A549 (cell line): ENCODE data around the gene AP2A2. TPM values are rescaled to one million over a fixed set of nuclear protein-coding genes. Genes with fewer than 3 reads are reported as not detected.

Source experiments
- ATAC-seq, 2 experiments: fragments of 200-7000 bp in 1 of 2; fragments of >200 bp in 1 of 2; cut with Nextera tagmentation in 1 of 2; cut with Tn5 transposase in 1 of 2; 3 replicates each; pipeline versions ENCODE4 v1.8.0 to v1.9.1; 2018 to 2020; ENCODE audit warnings: mild to moderate bottlenecking in 1 of 2, moderate library complexity in 1 of 2
- CTCF ChIA-PET: fragments of 300-600 bp; sonication (Branson Sonifier 250); formaldehyde crosslinking; extraction: SDS; loops from one replicate; lab custom pipeline; 2021; ENCODE audit warnings: antibody characterized with exemption, inconsistent platforms; lab: Yijun Ruan, JAX
- POLR2A ChIA-PET: fragments of 350-600 bp; formaldehyde crosslinking; extraction: SDS; loops from one replicate; lab custom pipeline; 2021; ENCODE audit warnings: antibody characterized with exemption, inconsistent platforms; lab: Yijun Ruan, JAX
- DNase-seq, 2 experiments: peaks; one replicate each; pipeline versions ENCODE4 v3.0.0 to v3.0.0-alpha.2; 2011 to 2016; ENCODE audit warnings: low read depth in 1 of 2, low spot score in 1 of 2
- FAIRE-seq: peaks from 2 replicates; lab custom pipeline; 2011; peaks lifted over from hg19 to GRCh38; lab: Jason Lieb, UNC
- H3K27ac ChIP-seq, 2 experiments: fragments of >200 bp; sonication (Bioruptor Twin); formaldehyde crosslinking; 3 replicates each; pipeline ENCODE4 v1.5.1; 2016 to 2017
- H3K4me1 ChIP-seq: fragments of >200 bp; sonication (Bioruptor Twin); formaldehyde crosslinking; 3 replicates; pipeline ENCODE4 v1.6.1; 2016
- H3K4me2 ChIP-seq: fragments of >200 bp; sonication (Bioruptor Twin); formaldehyde crosslinking; 3 replicates; pipeline ENCODE4 v1.6.1; 2016
- H3K4me3 ChIP-seq: fragments of >200 bp; sonication (Bioruptor Twin); formaldehyde crosslinking; 3 replicates; pipeline ENCODE4 v1.5.1; 2016
- H3K9me3 ChIP-seq: fragments of >200 bp; sonication (Bioruptor Twin); formaldehyde crosslinking; 3 replicates; pipeline ENCODE4 v1.6.1; 2016
- CEBPB ChIP-seq, 2 experiments: fragments of >200 bp in 1 of 2; sonication (Bioruptor Twin) in 1 of 2; formaldehyde crosslinking in 1 of 2; IDR thresholded peaks; 2 replicates each; pipeline ENCODE4 v1.6.1; 2012 to 2016
- CHD4 ChIP-seq: fragments of 200-600 bp; sonication (generic); IDR thresholded peaks from 2 replicates; pipeline ENCODE4 v1.6.1; 2016; ENCODE audit warnings: antibody characterized with exemption, mild to moderate bottlenecking, borderline replicate concordance
- EP300 ChIP-seq, 2 experiments: fragments of >200 bp; sonication (Bioruptor Twin); formaldehyde crosslinking; IDR thresholded peaks; 2 replicates in 1 of 2; 3 replicates in 1 of 2; pipeline ENCODE4 v1.6.1; 2016 to 2017
- FOSL2 ChIP-seq, 2 experiments: fragments of 450-650 bp in 1 of 2; fragments of >200 bp in 1 of 2; sonication (Bioruptor Twin) in 1 of 2; formaldehyde crosslinking; IDR thresholded peaks; 2 replicates each; pipeline versions ENCODE4 v1.5.0 to v1.6.1; 2016 to 2020; ENCODE audit warnings: mild to moderate bottlenecking in 1 of 2, moderate library complexity in 1 of 2
- HOXA7 ChIP-seq: fragments of 250-450 bp; sonication (Bioruptor Pico); IDR thresholded peaks from 2 replicates; pipeline ENCODE4 v1.5.0; 2020; ENCODE audit warnings: mild to moderate bottlenecking, moderate library complexity
- JUNB ChIP-seq: fragments of >200 bp; sonication (Bioruptor Twin); formaldehyde crosslinking; IDR thresholded peaks from 2 replicates; pipeline ENCODE4 v1.6.1; 2016
- KDM5A ChIP-seq: fragments of 200-600 bp; sonication (generic); IDR thresholded peaks from 2 replicates; pipeline ENCODE4 v1.6.1; 2016; ENCODE audit warnings: antibody characterized with exemption, mild to moderate bottlenecking
- MAFK ChIP-seq: fragments of 450-650 bp; IDR thresholded peaks from 2 replicates; pipeline ENCODE4 v1.6.1; 2014; ENCODE audit not compliant: partially characterized antibody
- MYC ChIP-seq: IDR thresholded peaks from 2 replicates; pipeline ENCODE4 v1.6.1; 2012; ENCODE audit warnings: mild to moderate bottlenecking, inconsistent platforms, low read length, improper control_type of control experiment, borderline replicate concordance
- NPAS2 ChIP-seq: fragments of 250-450 bp; sonication (Bioruptor Pico); IDR thresholded peaks from 2 replicates; pipeline ENCODE4 v1.8.0; 2022; ENCODE audit warnings: mild to moderate bottlenecking, moderate library complexity, borderline replicate concordance
- NR3C1 ChIP-seq: fragments of >200 bp; sonication (Bioruptor Twin); formaldehyde crosslinking; IDR thresholded peaks from 3 replicates; pipeline ENCODE4 v1.6.1; 2017
- PHF8 ChIP-seq: fragments of 200-600 bp; sonication (generic); IDR thresholded peaks from 2 replicates; pipeline ENCODE4 v1.6.1; 2016; ENCODE audit warnings: low read depth, mild to moderate bottlenecking, antibody characterized with exemption, moderate library complexity, borderline replicate concordance
- POLR2A ChIP-seq: IDR thresholded peaks from 2 replicates; pipeline ENCODE4 v1.6.1; 2012; ENCODE audit warnings: mild to moderate bottlenecking, low read length
- POLR2AphosphoS2 ChIP-seq: conservative IDR thresholded peaks from 2 replicates; pipeline ENCODE4 v1.6.1; 2012; ENCODE audit warnings: low read length, improper control_type of control experiment, inconsistent platforms
- RAD21 ChIP-seq, 2 experiments: fragments of >200 bp in 1 of 2; sonication (Bioruptor Twin) in 1 of 2; formaldehyde crosslinking in 1 of 2; IDR thresholded peaks in 1 of 2; conservative IDR thresholded peaks in 1 of 2; 2 replicates in 1 of 2; 3 replicates in 1 of 2; pipeline ENCODE4 v1.6.1; 2012 to 2018; ENCODE audit warnings: inconsistent platforms in 1 of 2
- RFX5 ChIP-seq: fragments of 450-650 bp; IDR thresholded peaks from 2 replicates; pipeline ENCODE4 v1.7.1; 2014; ENCODE audit warnings: antibody characterized with exemption, mild to moderate bottlenecking, moderate library complexity
- RNF2 ChIP-seq: fragments of 200-600 bp; sonication (generic); IDR thresholded peaks from 2 replicates; pipeline ENCODE4 v1.6.1; 2016; ENCODE audit warnings: low read depth, mild to moderate bottlenecking, antibody characterized with exemption, moderate library complexity, borderline replicate concordance
- SMC3 ChIP-seq: fragments of >200 bp; sonication (Bioruptor Twin); formaldehyde crosslinking; IDR thresholded peaks from 3 replicates; pipeline ENCODE4 v1.6.1; 2018; ENCODE audit warnings: inconsistent platforms
- WGBS: methylation state at CpG from one replicate; pipeline ENCODE4 v1.1.6; 2017; ENCODE audit errors: missing lambda C conversion rate; 5-methylcytosine and 5-hydroxymethylcytosine counted together
- polyA plus RNA-seq, 4 experiments: library from polyadenylated mRNA; depleted of rRNA in 3 of 4; stranded (reverse); fragments of >200 nt; fragmentation: RNase III in 1 of 4; extraction: RNeasy Plus Mini Kit Qiagen cat#74134 plus additional on column Dnase treatment in 1 of 4; gene quantifications; 2 replicates in 3 of 4; 3 replicates in 1 of 4; pipeline ENCODE4 v1.2.3, GENCODE V29; 2011 to 2017
- TF ChIP-seq, protein P1 (sequence below): fragments of >200 bp; sonication (Bioruptor Twin); formaldehyde crosslinking; IDR thresholded peaks from 3 replicates; pipeline ENCODE4 v1.5.1; 2016
- TF ChIP-seq, protein P2 (sequence below): IDR thresholded peaks from 2 replicates; pipeline ENCODE4 v1.6.1; 2012
- TF ChIP-seq, protein P3 (sequence below): fragments of >200 bp; sonication (Bioruptor Twin); formaldehyde crosslinking; IDR thresholded peaks from 3 replicates; pipeline ENCODE4 v1.6.1; 2016
- TF ChIP-seq, protein P4 (sequence below): fragments of 200-600 bp; sonication (generic); IDR thresholded peaks from 2 replicates; pipeline ENCODE4 v1.6.1; 2016; ENCODE audit warnings: antibody characterized with exemption, mild to moderate bottlenecking, moderate library complexity
- TF ChIP-seq, protein P5 (sequence below): fragments of 450-650 bp; IDR thresholded peaks from 2 replicates; pipeline ENCODE4 v1.6.1; 2014; ENCODE audit warnings: antibody characterized with exemption
- TF ChIP-seq, protein P6 (sequence below): fragments of 250-450 bp; sonication (Bioruptor Pico); IDR thresholded peaks from 2 replicates; pipeline ENCODE4 v1.5.0; 2021; ENCODE audit warnings: mild to moderate bottlenecking, moderate library complexity, borderline replicate concordance

Gene AP2A2
- polyA plus RNA-seq, 2 of the 4 experiments (the other 2 are of a cell fraction): 39.4 to 60.4 TPM

DNA sequence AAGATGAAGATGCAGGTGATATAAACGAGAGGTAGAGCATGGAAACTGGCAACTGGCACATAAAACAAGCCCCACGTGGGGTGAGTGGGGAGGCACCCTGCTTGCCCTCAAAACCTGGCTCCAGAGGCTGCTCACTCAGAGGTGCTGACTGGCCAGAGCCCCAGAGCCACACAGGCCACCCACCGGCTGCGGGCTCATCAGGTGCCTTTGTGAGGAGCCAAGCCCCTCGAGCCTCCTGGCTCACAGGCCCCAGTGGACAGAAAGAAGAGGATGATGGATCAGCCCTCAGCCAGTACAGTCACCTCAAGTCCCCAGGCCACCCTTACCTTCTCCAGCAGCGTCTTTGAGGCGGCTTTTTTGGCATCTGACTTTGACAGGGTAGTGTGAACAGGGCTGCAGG, 21.3 kb upstream of the AP2A2 start:
- POLR2A ChIA-PET: no interaction called here
- no peak for FAIRE-seq

DNA sequence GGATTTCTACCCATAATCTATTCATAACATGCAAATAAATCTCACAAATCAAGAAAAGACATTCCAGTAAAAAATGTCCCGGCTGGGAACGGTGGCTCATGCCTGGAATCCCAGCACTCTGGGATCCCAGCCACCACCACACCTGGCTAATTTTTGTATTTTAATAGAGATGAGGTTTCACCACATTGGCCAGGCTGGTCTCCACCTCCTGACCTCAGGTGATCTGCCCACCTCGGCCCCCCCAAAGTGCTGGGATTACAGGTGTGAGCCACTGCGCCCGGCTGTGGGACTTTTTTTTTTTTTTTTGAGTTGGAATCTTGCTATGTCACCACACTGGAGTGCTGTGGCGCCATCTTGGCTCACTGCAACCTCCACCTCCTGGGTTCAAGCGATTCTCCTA, 19.7 kb upstream of the AP2A2 start:
- Histone ChIP-seq H3K27ac (no peak overlapping the region), H3K4me3 (no peak overlapping the region), H3K4me1 (peaks cover 9% of the 10 kb centered on the region), H3K9me3 (no peaks in the 10 kb centered on the region), H3K4me2 (no peak overlapping the region)
- ATAC-seq: no peak
- no peak for FAIRE-seq
- CTCF ChIA-PET: interaction anchor here (0.6 to 1.1 kb wide), 4 partner anchors 8 to 90 kb away, joined by 3 read pairs; no protein-coding TSS in a partner anchor
- POLR2A ChIA-PET: no interaction called here
- DNase-seq: no peak
- TF ChIP-seq MAFK (no peak), RFX5 (no peak), MYC (no peak), RAD21 (conservative IDR thresholded peaks at IDR 0.05 in 1 of 2, IDR thresholded peaks at IDR 0.05 in 1 of 2) (no peak), CHD4 (no peak), EP300 (IDR thresholded peaks at IDR 0.05) (no peak), POLR2AphosphoS2 (no peak), RNF2 (no peak), PHF8 (no peak), NR3C1 (no peak), POLR2A (no peak), SMC3 (no peak)
- TF ChIP-seq, protein P1, sequence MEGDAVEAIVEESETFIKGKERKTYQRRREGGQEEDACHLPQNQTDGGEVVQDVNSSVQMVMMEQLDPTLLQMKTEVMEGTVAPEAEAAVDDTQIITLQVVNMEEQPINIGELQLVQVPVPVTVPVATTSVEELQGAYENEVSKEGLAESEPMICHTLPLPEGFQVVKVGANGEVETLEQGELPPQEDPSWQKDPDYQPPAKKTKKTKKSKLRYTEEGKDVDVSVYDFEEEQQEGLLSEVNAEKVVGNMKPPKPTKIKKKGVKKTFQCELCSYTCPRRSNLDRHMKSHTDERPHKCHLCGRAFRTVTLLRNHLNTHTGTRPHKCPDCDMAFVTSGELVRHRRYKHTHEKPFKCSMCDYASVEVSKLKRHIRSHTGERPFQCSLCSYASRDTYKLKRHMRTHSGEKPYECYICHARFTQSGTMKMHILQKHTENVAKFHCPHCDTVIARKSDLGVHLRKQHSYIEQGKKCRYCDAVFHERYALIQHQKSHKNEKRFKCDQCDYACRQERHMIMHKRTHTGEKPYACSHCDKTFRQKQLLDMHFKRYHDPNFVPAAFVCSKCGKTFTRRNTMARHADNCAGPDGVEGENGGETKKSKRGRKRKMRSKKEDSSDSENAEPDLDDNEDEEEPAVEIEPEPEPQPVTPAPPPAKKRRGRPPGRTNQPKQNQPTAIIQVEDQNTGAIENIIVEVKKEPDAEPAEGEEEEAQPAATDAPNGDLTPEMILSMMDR: no peak
- TF ChIP-seq, protein P2, sequence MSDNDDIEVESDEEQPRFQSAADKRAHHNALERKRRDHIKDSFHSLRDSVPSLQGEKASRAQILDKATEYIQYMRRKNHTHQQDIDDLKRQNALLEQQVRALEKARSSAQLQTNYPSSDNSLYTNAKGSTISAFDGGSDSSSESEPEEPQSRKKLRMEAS: no peak
- TF ChIP-seq, protein P3, sequence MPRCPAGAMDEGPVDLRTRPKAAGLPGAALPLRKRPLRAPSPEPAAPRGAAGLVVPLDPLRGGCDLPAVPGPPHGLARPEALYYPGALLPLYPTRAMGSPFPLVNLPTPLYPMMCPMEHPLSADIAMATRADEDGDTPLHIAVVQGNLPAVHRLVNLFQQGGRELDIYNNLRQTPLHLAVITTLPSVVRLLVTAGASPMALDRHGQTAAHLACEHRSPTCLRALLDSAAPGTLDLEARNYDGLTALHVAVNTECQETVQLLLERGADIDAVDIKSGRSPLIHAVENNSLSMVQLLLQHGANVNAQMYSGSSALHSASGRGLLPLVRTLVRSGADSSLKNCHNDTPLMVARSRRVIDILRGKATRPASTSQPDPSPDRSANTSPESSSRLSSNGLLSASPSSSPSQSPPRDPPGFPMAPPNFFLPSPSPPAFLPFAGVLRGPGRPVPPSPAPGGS: no peak
- TF ChIP-seq, protein P4, sequence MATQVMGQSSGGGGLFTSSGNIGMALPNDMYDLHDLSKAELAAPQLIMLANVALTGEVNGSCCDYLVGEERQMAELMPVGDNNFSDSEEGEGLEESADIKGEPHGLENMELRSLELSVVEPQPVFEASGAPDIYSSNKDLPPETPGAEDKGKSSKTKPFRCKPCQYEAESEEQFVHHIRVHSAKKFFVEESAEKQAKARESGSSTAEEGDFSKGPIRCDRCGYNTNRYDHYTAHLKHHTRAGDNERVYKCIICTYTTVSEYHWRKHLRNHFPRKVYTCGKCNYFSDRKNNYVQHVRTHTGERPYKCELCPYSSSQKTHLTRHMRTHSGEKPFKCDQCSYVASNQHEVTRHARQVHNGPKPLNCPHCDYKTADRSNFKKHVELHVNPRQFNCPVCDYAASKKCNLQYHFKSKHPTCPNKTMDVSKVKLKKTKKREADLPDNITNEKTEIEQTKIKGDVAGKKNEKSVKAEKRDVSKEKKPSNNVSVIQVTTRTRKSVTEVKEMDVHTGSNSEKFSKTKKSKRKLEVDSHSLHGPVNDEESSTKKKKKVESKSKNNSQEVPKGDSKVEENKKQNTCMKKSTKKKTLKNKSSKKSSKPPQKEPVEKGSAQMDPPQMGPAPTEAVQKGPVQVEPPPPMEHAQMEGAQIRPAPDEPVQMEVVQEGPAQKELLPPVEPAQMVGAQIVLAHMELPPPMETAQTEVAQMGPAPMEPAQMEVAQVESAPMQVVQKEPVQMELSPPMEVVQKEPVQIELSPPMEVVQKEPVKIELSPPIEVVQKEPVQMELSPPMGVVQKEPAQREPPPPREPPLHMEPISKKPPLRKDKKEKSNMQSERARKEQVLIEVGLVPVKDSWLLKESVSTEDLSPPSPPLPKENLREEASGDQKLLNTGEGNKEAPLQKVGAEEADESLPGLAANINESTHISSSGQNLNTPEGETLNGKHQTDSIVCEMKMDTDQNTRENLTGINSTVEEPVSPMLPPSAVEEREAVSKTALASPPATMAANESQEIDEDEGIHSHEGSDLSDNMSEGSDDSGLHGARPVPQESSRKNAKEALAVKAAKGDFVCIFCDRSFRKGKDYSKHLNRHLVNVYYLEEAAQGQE: no peak
- WGBS: 93% methylated on average over 7 of the region's 7 CpGs

More for the DNA sequence above, 21.3 kb upstream of the AP2A2 start:
- Histone ChIP-seq H3K4me3 (no peak overlapping the region), H3K9me3 (no peaks in the 10 kb centered on the region), H3K4me1 (peaks cover 4% of the 10 kb centered on the region), H3K27ac (no peak overlapping the region), H3K4me2 (no peak overlapping the region)
- CTCF ChIA-PET: no interaction called here
- DNase-seq (no peak), ATAC-seq (no peak)
- 94% methylated on average over 7 of the region's 7 CpGs for WGBS
- no peak for TF ChIP-seq KDM5A
- TF ChIP-seq NPAS2 (CRISPR knock-in tag): no peak
- TF ChIP-seq, protein P5, sequence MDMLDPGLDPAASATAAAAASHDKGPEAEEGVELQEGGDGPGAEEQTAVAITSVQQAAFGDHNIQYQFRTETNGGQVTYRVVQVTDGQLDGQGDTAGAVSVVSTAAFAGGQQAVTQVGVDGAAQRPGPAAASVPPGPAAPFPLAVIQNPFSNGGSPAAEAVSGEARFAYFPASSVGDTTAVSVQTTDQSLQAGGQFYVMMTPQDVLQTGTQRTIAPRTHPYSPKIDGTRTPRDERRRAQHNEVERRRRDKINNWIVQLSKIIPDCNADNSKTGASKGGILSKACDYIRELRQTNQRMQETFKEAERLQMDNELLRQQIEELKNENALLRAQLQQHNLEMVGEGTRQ: no peak
- TF ChIP-seq CEBPB (IDR thresholded peaks at IDR 0.05): no peak
- no peak for TF ChIP-seq FOSL2 (IDR thresholded peaks at IDR 0.05)
- no peak for TF ChIP-seq FOSL2 (CRISPR knock-in tag; IDR thresholded peaks at IDR 0.05)
- TF ChIP-seq, protein P6, sequence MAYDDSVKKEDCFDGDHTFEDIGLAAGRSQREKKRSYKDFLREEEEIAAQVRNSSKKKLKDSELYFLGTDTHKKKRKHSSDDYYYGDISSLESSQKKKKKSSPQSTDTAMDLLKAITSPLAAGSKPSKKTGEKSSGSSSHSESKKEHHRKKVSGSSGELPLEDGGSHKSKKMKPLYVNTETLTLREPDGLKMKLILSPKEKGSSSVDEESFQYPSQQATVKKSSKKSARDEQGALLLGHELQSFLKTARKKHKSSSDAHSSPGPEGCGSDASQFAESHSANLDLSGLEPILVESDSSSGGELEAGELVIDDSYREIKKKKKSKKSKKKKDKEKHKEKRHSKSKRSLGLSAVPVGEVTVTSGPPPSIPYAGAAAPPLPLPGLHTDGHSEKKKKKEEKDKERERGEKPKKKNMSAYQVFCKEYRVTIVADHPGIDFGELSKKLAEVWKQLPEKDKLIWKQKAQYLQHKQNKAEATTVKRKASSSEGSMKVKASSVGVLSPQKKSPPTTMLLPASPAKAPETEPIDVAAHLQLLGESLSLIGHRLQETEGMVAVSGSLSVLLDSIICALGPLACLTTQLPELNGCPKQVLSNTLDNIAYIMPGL (CRISPR knock-in tag): no peak
- TF ChIP-seq JUNB: no peak
- TF ChIP-seq SMC3: no peak
- no peak for TF ChIP-seq HOXA7 (CRISPR knock-in tag)
- TF ChIP-seq, protein P1: no peak
- TF ChIP-seq NR3C1: no peak
